Glutamatergic neuron (in vitro differentiated cells): ENCODE measurements around the gene CORO2A. TPM values are rescaled to one million over a fixed set of nuclear protein-coding genes. Genes with fewer than 3 reads are reported as not detected.
A peak's percentile ranks its signal among the peaks of the same experiment; 100 is the strongest.

ENCODE experiments used
- DNase-seq: peaks from one replicate; pipeline ENCODE4 v3.0.0; 2022
- H3K27ac Mint-ChIP-seq: one replicate; pipeline ENCODE4 v1.8.0; 2020; ENCODE audit warnings: mild to moderate bottlenecking, mixed read lengths, inconsistent platforms; ENCODE audit not compliant: unreplicated experiment
- H3K27me3 Mint-ChIP-seq: one replicate; pipeline ENCODE4 v1.8.0; 2020; ENCODE audit warnings: mild to moderate bottlenecking, moderate library complexity, mixed read lengths, inconsistent platforms; ENCODE audit not compliant: unreplicated experiment
- H3K36me3 Mint-ChIP-seq: one replicate; pipeline ENCODE4 v1.8.0; 2020; ENCODE audit warnings: mild to moderate bottlenecking, mixed read lengths, inconsistent platforms; ENCODE audit not compliant: unreplicated experiment
- H3K4me1 Mint-ChIP-seq: one replicate; pipeline ENCODE4 v1.8.0; 2020; ENCODE audit warnings: mild to moderate bottlenecking, low read depth, mixed read lengths, inconsistent platforms; ENCODE audit not compliant: unreplicated experiment
- H3K4me3 Mint-ChIP-seq: one replicate; pipeline ENCODE4 v1.8.0; 2020; ENCODE audit warnings: mild to moderate bottlenecking, mixed read lengths, inconsistent platforms; ENCODE audit not compliant: unreplicated experiment
- H3K9me3 Mint-ChIP-seq: one replicate; pipeline ENCODE4 v1.8.0; 2020; ENCODE audit warnings: mild to moderate bottlenecking, moderate library complexity, mixed read lengths, inconsistent platforms; ENCODE audit not compliant: unreplicated experiment
- CTCF ChIP-seq: fragments of 200-600 bp; sonication (generic); IDR thresholded peaks from one replicate; pipeline ENCODE4 v1.5.0; 2021; ENCODE audit not compliant: partially characterized antibody, unreplicated experiment
- total RNA-seq: library from RNA; stranded (reverse); fragmentation: NEBNext Ultra II Directional; extraction: Animal tissue kit (Norgen Biotek cat#: 25700); gene quantifications from one replicate; pipeline ENCODE4 v1.2.1, GENCODE V29; 2021; ENCODE audit not compliant: unreplicated experiment

CORO2A gene
- total RNA-seq, 1 donor from 2014 or later = 23.9 TPM

GRCh38 chr9:98209530-98209929 is 17.1 kb upstream of the CORO2A start:
- H3K27me3 Mint-ChIP-seq = peaks cover 6% of the 10 kb centered on the region
- peaks cover 10% of the 10 kb centered on the region for H3K4me1 Mint-ChIP-seq
- H3K27ac Mint-ChIP-seq = no peak overlapping the region
- no peak for DNase-seq
- peaks cover 1% of the 10 kb centered on the region for H3K9me3 Mint-ChIP-seq
- no peak overlapping the region for H3K4me3 Mint-ChIP-seq
- no peak for TF ChIP-seq CTCF
- no peaks in the 10 kb centered on the region for H3K36me3 Mint-ChIP-seq

GRCh38 chr9:98208635-98209034 is 16.2 kb upstream of the CORO2A start:
- DNase-seq = no peak
- peaks cover 11% of the 10 kb centered on the region for H3K4me1 Mint-ChIP-seq
- peaks cover 6% of the 10 kb centered on the region for H3K27me3 Mint-ChIP-seq
- H3K4me3 Mint-ChIP-seq = no peak overlapping the region
- H3K27ac Mint-ChIP-seq = no peak overlapping the region
- no peaks in the 10 kb centered on the region for H3K36me3 Mint-ChIP-seq
- no peak for TF ChIP-seq CTCF
- H3K9me3 Mint-ChIP-seq = peaks cover 1% of the 10 kb centered on the region

- Mint-ChIP-seq H3K4me1 (peaks cover 11% of the 10 kb centered on the region), H3K9me3 (peaks cover 1% of the 10 kb centered on the region), H3K27me3 (peaks cover 3% of the 10 kb centered on the region), H3K4me3 (no peak overlapping the region), H3K27ac (peak overlapping the region; percentile 44), H3K36me3 (no peaks in the 10 kb centered on the region)
- TF ChIP-seq CTCF = no peak
- no peak for DNase-seq
Measured at GRCh38 chr9:98207606-98208005, 15.2 kb upstream of the CORO2A start.

GRCh38 chr9:98206754-98207153 is 14.3 kb upstream of the CORO2A start:
- TF ChIP-seq CTCF = no peak
- DNase-seq = no peak
- Mint-ChIP-seq H3K9me3 (peaks cover 3% of the 10 kb centered on the region), H3K27me3 (no peaks in the 10 kb centered on the region), H3K4me1 (peaks cover 11% of the 10 kb centered on the region), H3K4me3 (no peak overlapping the region), H3K27ac (no peak overlapping the region), H3K36me3 (no peaks in the 10 kb centered on the region)

GRCh38 chr9:98204692-98205091 is 12.3 kb upstream of the CORO2A start:
- Mint-ChIP-seq H3K27me3 (no peaks in the 10 kb centered on the region), H3K4me1 (peaks cover 11% of the 10 kb centered on the region), H3K4me3 (no peak overlapping the region), H3K27ac (no peak overlapping the region), H3K36me3 (no peaks in the 10 kb centered on the region), H3K9me3 (peaks cover 3% of the 10 kb centered on the region)
- no peak for DNase-seq
- TF ChIP-seq CTCF = no peak
